ENCODE measurements around the gene SLC13A3.

GRCh38 chr20:46523108-46523507 lies 128.2 kb downstream of the SLC13A3 start:
- TF ChIP-seq CTCF (IDR thresholded peaks at IDR 0.05; ENCODE audit: insufficient read depth, low read depth, low read length) (no peak), EZH2 (IDR thresholded peaks at IDR 0.05; ENCODE audit: insufficient read depth, low read length) (no peak)

Data from astrocyte (in vitro differentiated cells and primary cell).